HG02885 (cell line): Measurements from ENCODE around the gene STT3B.
A peak's percentile ranks its signal among the peaks of the same experiment; 100 is the strongest.
"Not testable (repeated sequence)": the region's sequence is repeated elsewhere in the genome, so short reads cannot be mapped to it uniquely, and the experiment has no call there.

Experiments
- ATAC-seq: cut with Tn5 transposase; IDR thresholded peaks from one replicate; pipeline ENCODE4 v1.9.1; 2021; ENCODE audit warnings: mild to moderate bottlenecking; ENCODE audit not compliant: unreplicated experiment, poor library complexity

Gene STT3B

GRCh38 chr3:31581660-31582059, 48.9 kb downstream of the STT3B start:
- no peak for ATAC-seq

- ATAC-seq: no peak
Observed at GRCh38 chr3:31589228-31589627, 56.5 kb downstream of the STT3B start.

GRCh38 chr3:31590650-31591049, 57.9 kb downstream of the STT3B start:
- ATAC-seq: no peak

- no peak for ATAC-seq
Observed at GRCh38 chr3:31592764-31593163, 60.0 kb downstream of the STT3B start.

DNA sequence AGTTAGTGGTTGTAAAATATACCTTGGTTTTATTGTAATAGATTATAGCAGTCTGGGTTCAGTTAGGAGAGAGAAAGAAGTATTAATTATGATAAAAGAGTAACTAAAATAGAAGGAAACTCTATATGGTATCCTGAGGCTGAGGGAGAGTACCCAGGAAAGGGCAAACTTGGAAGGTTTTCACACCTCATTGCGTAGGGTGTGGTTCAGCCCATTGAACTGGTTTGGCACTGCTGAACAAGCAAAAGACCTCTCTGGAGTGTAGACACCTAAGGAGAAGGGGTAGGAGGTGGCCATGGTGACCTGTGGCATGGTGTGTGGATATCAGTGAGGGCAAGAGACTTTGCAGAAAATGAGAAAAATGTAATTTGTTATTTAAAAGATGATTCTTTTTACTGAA, 63.5 kb downstream of the STT3B start:
- ATAC-seq: no peak

DNA sequence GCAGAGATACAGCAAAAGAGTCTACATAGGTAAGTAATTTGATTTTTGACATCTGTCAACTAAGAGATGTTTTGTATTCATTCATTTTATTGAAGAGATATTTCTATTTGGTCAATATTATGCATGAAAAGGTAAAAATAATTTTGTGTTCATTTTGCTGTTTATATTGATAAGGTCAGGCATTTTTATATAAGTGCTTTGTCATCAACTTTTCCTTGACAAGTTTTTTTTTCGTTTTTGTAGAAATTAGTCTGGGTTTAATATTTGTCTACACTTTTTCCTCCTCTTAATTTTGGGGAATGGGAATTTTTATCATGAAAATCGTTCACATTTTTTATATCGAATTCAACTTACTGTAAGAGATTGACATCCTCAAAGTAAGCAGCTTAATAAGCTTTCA, 67.7 kb downstream of the STT3B start:
- no peak for ATAC-seq

DNA sequence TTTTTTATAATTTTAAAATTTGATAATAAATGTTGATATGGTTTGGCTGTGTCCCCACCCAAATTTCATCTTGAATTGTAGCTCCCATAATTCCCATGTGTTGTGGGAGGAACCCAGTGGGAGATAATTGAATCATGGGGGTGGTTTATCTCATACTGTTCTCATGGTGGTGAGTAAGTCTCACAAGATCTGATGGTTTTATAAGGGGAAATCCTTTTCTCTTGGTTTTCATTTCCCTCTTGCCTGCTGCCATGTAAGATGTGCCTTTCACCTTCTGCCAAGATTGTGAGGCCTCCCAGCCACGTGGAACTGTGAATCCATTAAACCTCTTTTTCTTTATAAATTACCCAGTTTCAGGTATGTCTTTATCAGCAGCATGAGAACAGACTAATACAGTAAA, 72.6 kb downstream of the STT3B start:
- ATAC-seq: not testable (repeated sequence)

DNA sequence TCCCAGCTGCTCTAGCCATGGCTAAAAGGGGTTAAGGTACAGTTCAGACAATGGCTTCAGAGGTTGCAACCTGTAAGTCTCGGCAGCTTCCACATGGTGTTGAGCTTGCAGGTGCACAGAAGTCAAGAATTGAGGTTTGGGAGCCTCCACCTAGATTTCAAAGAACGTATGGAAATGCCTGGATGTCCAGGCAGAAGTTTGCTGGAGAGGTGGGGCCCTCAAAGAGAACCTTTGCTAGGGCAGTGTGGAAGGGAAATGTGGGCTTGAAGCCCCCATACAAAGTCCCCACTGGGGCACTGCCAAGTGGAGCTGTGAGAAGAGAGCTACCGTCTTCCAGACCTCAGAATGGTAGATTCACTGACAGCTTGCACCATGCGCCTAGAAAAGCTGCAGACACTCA, 73.7 kb downstream of the STT3B start:
- ATAC-seq: no peak

DNA sequence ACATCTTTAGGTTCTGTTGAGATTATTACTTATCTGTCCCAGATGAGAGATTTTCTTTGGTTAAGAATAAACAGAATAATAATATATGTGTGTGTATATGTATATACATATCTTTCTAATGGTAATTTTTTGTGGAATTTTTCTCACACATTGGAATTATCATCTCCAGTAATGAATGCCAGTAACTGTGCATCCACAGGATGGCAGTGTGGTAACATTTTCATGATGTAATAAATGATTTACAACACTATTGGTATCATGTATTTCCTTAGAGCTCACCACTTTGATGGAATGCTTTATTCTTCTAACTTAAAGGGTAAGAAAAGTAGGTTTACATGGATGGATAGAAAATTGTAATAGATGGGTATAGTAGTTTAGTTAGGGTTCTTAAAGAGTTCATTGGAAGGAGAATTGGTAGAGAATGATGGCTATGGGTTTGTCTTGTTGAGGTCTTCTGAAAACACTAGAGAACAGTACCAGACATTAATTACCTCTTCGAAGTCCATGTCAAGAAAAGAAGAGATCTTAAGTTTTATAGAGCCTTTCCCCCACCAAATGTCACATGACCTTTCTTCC, 78.1 kb downstream of the STT3B start:
- no peak for ATAC-seq

DNA sequence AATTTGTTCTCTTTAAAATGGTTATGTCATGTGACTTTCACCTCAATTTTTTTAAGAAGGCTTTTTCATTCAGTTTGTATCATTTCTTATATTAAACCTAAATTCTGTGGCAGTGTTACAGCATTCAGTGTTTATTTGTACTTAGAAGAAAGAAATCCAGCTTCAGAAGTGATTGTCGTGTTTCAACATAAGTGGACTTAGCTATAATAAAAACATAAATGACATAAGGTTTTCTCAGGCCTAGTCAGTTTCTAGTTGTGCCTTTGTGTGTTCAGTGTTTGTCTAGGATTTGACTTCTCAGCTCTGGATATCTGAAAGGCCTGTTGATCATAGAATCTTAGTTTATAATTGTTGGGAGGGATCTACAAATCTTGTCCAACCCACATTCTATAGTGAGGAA, 80.5 kb downstream of the STT3B start:
- no peak for ATAC-seq

GRCh38 chr3:31613654-31614053, 80.9 kb downstream of the STT3B start:
- no peak for ATAC-seq

- ATAC-seq: no peak
Observed at GRCh38 chr3:31614162-31614921, 81.6 kb downstream of the STT3B start.

DNA sequence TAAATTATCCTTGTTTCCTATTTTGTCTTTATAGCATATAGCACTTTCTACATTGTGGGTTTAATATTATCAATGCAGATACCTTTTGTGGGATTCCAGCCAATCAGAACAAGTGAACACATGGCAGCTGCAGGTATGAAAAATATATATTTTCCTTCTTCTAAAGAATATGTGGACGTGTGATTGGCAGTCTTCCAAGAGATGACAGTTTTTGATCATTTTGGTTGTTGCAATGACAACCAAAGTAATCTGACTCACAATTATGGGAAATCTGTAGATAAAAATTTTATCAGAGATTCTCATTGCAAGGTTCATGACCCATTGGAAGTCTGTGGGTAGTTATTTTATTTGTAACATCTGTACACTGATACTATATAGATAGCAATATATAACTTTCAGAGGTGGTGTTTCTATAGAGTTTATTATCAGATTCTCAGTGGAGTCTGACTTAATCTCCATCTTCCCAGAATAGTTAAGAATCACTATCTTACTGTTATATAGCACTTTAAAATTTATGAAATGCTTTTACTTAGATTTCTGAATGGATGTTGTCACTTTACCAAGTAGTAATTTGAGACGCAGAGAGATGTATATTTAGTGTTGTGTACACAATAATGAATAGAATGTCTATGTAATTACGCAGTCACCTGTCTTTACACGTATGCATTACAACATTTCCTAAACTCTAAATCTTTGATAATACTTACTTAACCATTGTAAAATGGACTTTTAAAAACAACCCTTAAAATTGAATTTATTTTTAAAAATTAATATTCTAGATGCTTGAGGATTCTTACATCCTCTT, 82.5 kb downstream of the STT3B start:
- ATAC-seq: no peak

- ATAC-seq: no peak
Observed at GRCh38 chr3:31616711-31617110, 84.0 kb downstream of the STT3B start.

- peak; percentile 44 for ATAC-seq
Observed at GRCh38 chr3:31620656-31621055, 87.9 kb downstream of the STT3B start.

GRCh38 chr3:31621314-31621713, 88.6 kb downstream of the STT3B start:
- ATAC-seq: no peak

DNA sequence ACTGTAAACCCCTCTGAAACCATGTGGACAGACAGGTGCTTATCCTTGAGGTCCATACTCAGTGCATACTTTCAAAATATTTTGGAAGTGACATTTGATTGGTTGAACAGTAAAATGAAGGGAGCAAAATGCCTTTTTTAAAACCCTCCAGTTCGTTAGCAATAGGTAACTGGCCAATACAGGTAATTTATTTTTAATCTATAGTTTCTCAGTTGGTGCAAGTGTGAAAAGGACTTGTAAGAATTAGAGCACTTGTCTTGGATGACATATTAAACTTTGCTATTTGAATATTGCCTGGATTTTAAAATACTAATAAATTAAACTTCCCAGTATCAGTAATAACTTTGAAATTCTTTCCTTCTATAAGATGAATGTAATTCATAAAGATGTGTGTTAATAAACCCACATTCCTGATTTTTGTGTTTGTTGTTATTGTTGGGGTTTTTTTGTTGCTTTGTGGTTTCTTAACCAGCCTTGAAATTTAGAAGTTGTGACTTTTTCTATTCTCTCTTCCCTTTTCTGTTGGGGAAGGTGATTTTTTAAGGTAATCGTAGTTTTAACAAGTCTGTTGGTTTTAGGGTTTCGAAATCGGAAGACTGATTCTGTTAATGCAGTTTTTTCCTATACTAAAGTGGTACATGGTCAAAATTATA, 90.0 kb downstream of the STT3B start:
- peak; percentile 77 for ATAC-seq

- ATAC-seq: peak; percentile 44
Observed at GRCh38 chr3:31624083-31624709, 91.5 kb downstream of the STT3B start.

DNA sequence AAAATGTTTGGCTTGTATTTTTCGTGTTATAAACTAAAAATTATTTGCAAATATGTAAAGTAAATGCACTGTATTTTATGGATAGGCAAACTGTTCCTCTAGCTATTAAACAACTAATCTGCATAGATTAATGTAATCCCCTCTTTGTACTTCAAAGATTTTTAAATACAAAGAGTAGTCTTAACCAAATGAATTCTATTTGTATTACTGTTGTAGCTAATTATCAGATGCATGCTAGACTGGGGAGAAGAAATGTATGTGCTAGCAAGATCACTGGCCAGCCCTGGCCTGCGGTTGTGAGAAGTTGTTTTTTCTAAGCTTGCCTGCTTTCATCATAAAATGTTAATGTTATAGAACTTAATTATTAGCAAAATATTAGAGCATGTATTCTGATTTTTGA, 92.6 kb downstream of the STT3B start:
- ATAC-seq: no peak

- ATAC-seq: no peak
Observed at GRCh38 chr3:31629054-31629453, 96.3 kb downstream of the STT3B start.
